ENCODE measurements around the gene ECE1. TPM values are rescaled to one million over a fixed set of nuclear protein-coding genes. Genes with fewer than 3 reads are reported as not detected.

ECE1 gene
- total and polyA plus RNA-seq, 2 experiments from 2014 or later = 82.3 to 100 TPM

- in situ Hi-C loops (cut with MboI) = loop anchor here (10.0 to 25.0 kb wide), 3 partner anchors 202 to 652 kb away; no protein-coding TSS in a partner anchor
- Histone ChIP-seq H3K36me3 (ENCODE audit: low read depth) (no peaks in the 10 kb centered on the region), H3K4me2 (ENCODE audit: unreplicated experiment) (no peak overlapping the region), H3K4me1 (ENCODE audit: insufficient read depth) (0 out of 2 replicates have a peak, but pooled peaks cover 5% of the 10 kb centered on the region), H2AFZ (no peak overlapping the region), H3K27me3 (replicated peaks; ENCODE audit: insufficient read depth) (no peaks in the 10 kb centered on the region), H3K9me3 (ENCODE audit: low read depth) (no peaks in the 10 kb centered on the region), H3K9ac (no peak overlapping the region), H3F3A (ENCODE audit: insufficient read depth) (no peaks in the 10 kb centered on the region), H3K27ac (no peak overlapping the region), H4K20me1 (ENCODE audit: insufficient read depth) (no peaks in the 10 kb centered on the region), H3K9me2 (ENCODE audit: insufficient read depth) (no peaks in the 10 kb centered on the region), H3K79me2 (ENCODE audit: insufficient read depth) (no peaks in the 10 kb centered on the region), H3K4me3 (no peak overlapping the region)
- DNase-seq = no peak
- 44 to 47% methylated on average over 3 of the region's 3 CpGs for WGBS, 2 experiments (ENCODE audit: low coverage in 1 of 2, low lambda C conversion rate in 2 of 2, missing lambda C conversion rate in 2 of 2)
- TF ChIP-seq EZH2phosphoT487 (IDR thresholded peaks at IDR 0.05; ENCODE audit: insufficient read depth, low read depth) = no peak
- no peak for TF ChIP-seq EZH2 (IDR thresholded peaks at IDR 0.05; ENCODE audit: insufficient read depth, poor library complexity, severe bottlenecking)
Measured at GRCh38 chr1:21189421-21189820, 100.8 kb downstream of the ECE1 start.

- no peaks in the 10 kb centered on the region for H3K79me2 ChIP-seq (ENCODE audit: insufficient read depth)
- H3K27ac ChIP-seq = no peak overlapping the region
- 89 to 92% methylated on average over 3 of the region's 3 CpGs for WGBS, 2 experiments (ENCODE audit: low coverage in 1 of 2, low lambda C conversion rate in 2 of 2, missing lambda C conversion rate in 2 of 2)
- TF ChIP-seq EZH2phosphoT487 (IDR thresholded peaks at IDR 0.05; ENCODE audit: insufficient read depth, low read depth) (no peak), EZH2 (IDR thresholded peaks at IDR 0.05; ENCODE audit: insufficient read depth, poor library complexity, severe bottlenecking) (no peak)
- no peaks in the 10 kb centered on the region for H3K9me3 ChIP-seq (ENCODE audit: low read depth)
- H2AFZ ChIP-seq = no peak overlapping the region
- no peaks in the 10 kb centered on the region for H4K20me1 ChIP-seq (ENCODE audit: insufficient read depth)
- no peaks in the 10 kb centered on the region for H3K27me3 ChIP-seq (replicated peaks; ENCODE audit: insufficient read depth)
- no peak overlapping the region for H3K9ac ChIP-seq
- H3K36me3 ChIP-seq (ENCODE audit: low read depth) = no peaks in the 10 kb centered on the region
- DNase-seq = no peak
- no peak overlapping the region for H3K4me2 ChIP-seq (ENCODE audit: unreplicated experiment)
- H3K4me3 ChIP-seq = no peak overlapping the region
- no peaks in the 10 kb centered on the region for H3K9me2 ChIP-seq (ENCODE audit: insufficient read depth)
- 0 out of 2 replicates have a peak, but pooled peaks cover 5% of the 10 kb centered on the region for H3K4me1 ChIP-seq (ENCODE audit: insufficient read depth)
- in situ Hi-C loops (cut with MboI) = loop anchor here (10.0 to 25.0 kb wide), 3 partner anchors 201 to 651 kb away; no protein-coding TSS in a partner anchor
- no peaks in the 10 kb centered on the region for H3F3A ChIP-seq (ENCODE audit: insufficient read depth)
Measured at GRCh38 chr1:21188235-21188634, 102.0 kb downstream of the ECE1 start.

GRCh38 chr1:21185221-21185731 is 105.0 kb downstream of the ECE1 start:
- Histone ChIP-seq H3K36me3 (ENCODE audit: low read depth) (no peaks in the 10 kb centered on the region), H2AFZ (no peak overlapping the region), H3K9ac (no peak overlapping the region), H3K4me2 (ENCODE audit: unreplicated experiment) (no peak overlapping the region), H3K9me2 (ENCODE audit: insufficient read depth) (no peaks in the 10 kb centered on the region), H3K79me2 (ENCODE audit: insufficient read depth) (no peaks in the 10 kb centered on the region), H4K20me1 (ENCODE audit: insufficient read depth) (no peaks in the 10 kb centered on the region), H3K27ac (no peak overlapping the region), H3K4me1 (ENCODE audit: insufficient read depth) (peaks cover 11% of the 10 kb centered on the region), H3K27me3 (replicated peaks; ENCODE audit: insufficient read depth) (no peaks in the 10 kb centered on the region), H3K9me3 (ENCODE audit: low read depth) (no peaks in the 10 kb centered on the region), H3F3A (ENCODE audit: insufficient read depth) (peaks cover 13% of the 10 kb centered on the region; the same call in 1 of the 2 replicates), H3K4me3 (no peak overlapping the region)
- in situ Hi-C loops (cut with MboI) = loop anchor here (10.0 to 25.0 kb wide), 3 partner anchors 198 to 648 kb away; no protein-coding TSS in a partner anchor
- no peak for DNase-seq
- 88 to 96% methylated on average over 5 of the region's 5 CpGs for WGBS, 2 experiments (ENCODE audit: low coverage in 1 of 2, low lambda C conversion rate in 2 of 2, missing lambda C conversion rate in 2 of 2)
- no peak for TF ChIP-seq EZH2phosphoT487 (IDR thresholded peaks at IDR 0.05; ENCODE audit: insufficient read depth, low read depth)
- no peak for TF ChIP-seq EZH2 (IDR thresholded peaks at IDR 0.05; ENCODE audit: insufficient read depth, poor library complexity, severe bottlenecking)

- Histone ChIP-seq H3K9me2 (ENCODE audit: insufficient read depth) (no peaks in the 10 kb centered on the region), H3K4me2 (ENCODE audit: unreplicated experiment) (no peak overlapping the region), H3K4me3 (no peak overlapping the region), H3K4me1 (ENCODE audit: insufficient read depth) (peaks cover 10% of the 10 kb centered on the region), H3K36me3 (ENCODE audit: low read depth) (no peaks in the 10 kb centered on the region), H3K27ac (no peak overlapping the region), H4K20me1 (ENCODE audit: insufficient read depth) (no peaks in the 10 kb centered on the region), H3F3A (ENCODE audit: insufficient read depth) (peaks cover 13% of the 10 kb centered on the region; the same call in 1 of the 2 replicates), H3K9ac (no peak overlapping the region), H3K9me3 (ENCODE audit: low read depth) (no peaks in the 10 kb centered on the region), H3K27me3 (replicated peaks; ENCODE audit: insufficient read depth) (no peaks in the 10 kb centered on the region), H2AFZ (no peak overlapping the region), H3K79me2 (ENCODE audit: insufficient read depth) (no peaks in the 10 kb centered on the region)
- in situ Hi-C loops (cut with MboI) = loop anchor here (10.0 to 25.0 kb wide), 3 partner anchors 197 to 647 kb away; no protein-coding TSS in a partner anchor
- WGBS, 2 experiments (ENCODE audit: low coverage in 1 of 2, low lambda C conversion rate in 2 of 2, missing lambda C conversion rate in 2 of 2) = 83 to 94% methylated on average over 1 of the region's 1 CpG
- DNase-seq = no peak
- TF ChIP-seq EZH2 (IDR thresholded peaks at IDR 0.05; ENCODE audit: insufficient read depth, poor library complexity, severe bottlenecking) (no peak), EZH2phosphoT487 (IDR thresholded peaks at IDR 0.05; ENCODE audit: insufficient read depth, low read depth) (no peak)
Measured at GRCh38 chr1:21184276-21184675, 106.0 kb downstream of the ECE1 start.
